Measurements from ENCODE around the gene NUP93.

GRCh38 chr16:56726926-56727325 is 3.0 kb upstream of the NUP93 start:
- TF ChIP-seq CTCF (conservative IDR thresholded peaks at IDR 0.05): no peak
- no peak for TF ChIP-seq EZH2 (IDR thresholded peaks at IDR 0.05; ENCODE audit: low read depth)
